HG03103 (cell line): ENCODE data around the gene TXNL4B.
"Not testable (repeated sequence)": the region's sequence is repeated elsewhere in the genome, so short reads cannot be mapped to it uniquely, and the experiment has no call there.

ENCODE experiments used
- ATAC-seq: cut with Tn5 transposase; IDR thresholded peaks from one replicate; pipeline ENCODE4 v1.9.1; 2021; ENCODE audit warnings: low read depth; ENCODE audit not compliant: unreplicated experiment

TXNL4B gene

DNA sequence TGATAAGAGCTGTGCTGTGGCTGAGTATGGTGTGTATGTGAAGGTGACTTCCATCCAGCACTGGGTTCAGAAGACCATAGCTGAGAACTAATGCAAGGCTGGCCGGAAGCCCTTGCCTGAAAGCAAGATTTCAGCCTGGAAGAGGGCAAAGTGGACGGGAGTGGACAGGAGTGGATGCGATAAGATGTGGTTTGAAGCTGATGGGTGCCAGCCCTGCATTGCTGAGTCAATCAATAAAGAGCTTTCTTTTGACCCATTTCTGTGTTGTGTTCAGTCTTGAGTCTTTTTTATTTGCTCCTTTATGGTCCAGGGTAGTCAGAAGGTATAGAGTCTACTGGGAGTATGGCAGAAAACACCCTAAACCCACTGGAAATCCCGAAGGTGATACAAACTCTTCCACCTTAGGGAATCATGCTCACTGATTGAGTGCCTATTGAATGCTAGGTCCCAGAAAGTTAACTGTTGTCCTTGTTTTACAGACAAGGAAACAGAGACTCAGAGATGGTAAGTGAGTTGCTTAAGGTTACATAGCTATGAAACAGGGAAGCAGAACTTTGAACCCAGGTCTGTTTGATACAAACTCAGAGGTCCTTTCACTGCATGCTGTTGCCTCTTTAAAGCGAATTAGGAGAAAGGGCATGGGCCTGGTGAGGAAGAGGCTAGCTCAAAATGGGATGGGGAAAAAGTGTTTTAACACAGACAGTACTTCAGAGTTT, 16.3 kb downstream of the TXNL4B start:
- ATAC-seq = not testable (repeated sequence)

- ATAC-seq = not testable (repeated sequence)
Measured at GRCh38 chr16:72075067-72075466, 18.4 kb downstream of the TXNL4B start.

DNA sequence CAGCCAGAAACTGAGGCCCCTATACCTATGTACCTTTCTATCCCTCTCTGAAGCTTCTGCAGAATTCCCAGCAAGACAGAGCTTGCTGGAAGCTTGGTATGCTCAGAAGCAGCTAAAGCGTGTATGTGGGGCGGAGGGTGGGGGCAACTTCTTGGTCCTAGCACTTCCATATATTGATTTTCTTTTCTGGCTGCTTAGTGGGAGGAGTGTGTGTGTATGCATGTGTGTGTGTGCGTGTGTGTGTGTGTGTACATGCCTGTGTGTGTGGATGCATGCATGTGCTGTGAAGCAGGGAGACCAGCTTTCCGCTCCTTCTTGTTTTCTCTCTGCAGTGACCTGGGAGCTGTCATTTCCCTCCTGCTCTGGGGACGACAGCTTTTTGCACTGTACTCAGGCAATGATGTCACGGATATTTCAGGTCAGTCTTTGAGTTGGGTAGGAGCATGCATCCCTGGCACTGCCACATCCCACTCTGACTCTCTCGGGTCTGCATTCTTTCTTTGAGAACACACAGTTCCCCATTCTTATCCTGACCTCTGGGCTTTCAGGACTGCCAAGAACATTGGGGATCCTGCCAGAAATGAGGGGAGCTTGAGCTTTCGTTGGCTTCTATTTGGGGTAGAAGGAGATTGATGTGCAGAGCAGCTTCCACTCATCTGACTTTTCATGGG, 19.7 kb downstream of the TXNL4B start:
- ATAC-seq = no peak

DNA sequence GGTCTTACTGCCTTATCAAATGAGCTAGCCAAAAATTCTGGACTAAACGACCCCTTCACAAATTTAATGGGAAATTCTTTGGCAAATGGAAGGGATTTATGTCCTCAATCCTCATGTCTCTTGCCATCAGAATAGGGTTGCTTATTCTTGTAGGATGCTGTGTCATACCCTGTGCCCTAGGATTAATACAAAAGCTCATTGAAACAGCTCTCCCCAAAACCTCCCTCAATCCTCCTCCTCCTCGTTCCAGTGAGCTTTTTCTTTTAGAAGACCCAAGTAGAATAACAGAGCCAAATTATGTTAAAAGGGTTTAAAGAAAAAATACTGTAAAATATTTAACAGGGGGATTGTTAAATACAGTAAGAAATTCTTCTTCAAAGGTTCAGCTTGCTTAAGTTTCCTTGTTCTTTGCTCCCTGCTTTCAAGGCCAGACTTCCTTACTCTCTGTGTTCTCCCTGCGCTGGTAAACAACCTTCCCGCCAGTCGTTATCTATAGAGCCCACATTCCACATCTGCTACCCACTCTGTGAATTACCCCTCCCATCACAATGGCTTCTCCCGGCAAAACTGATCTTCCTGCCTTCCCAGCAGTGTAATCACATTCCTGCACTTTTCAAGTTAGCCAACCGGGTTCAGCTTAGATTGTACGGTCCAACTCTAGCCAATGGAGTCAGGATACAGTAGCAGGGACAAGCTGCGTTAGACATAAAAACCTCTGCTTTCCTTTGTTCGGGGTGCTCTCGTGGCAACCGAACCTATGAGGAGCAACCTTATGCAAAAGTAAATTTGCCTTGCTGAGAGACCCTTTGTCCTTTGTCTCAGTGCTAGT, 20.7 kb downstream of the TXNL4B start:
- no peak for ATAC-seq

GRCh38 chr16:72068930-72069329, 24.5 kb downstream of the TXNL4B start:
- ATAC-seq = no peak

GRCh38 chr16:72066747-72067146, 26.7 kb downstream of the TXNL4B start:
- ATAC-seq = no peak

DNA sequence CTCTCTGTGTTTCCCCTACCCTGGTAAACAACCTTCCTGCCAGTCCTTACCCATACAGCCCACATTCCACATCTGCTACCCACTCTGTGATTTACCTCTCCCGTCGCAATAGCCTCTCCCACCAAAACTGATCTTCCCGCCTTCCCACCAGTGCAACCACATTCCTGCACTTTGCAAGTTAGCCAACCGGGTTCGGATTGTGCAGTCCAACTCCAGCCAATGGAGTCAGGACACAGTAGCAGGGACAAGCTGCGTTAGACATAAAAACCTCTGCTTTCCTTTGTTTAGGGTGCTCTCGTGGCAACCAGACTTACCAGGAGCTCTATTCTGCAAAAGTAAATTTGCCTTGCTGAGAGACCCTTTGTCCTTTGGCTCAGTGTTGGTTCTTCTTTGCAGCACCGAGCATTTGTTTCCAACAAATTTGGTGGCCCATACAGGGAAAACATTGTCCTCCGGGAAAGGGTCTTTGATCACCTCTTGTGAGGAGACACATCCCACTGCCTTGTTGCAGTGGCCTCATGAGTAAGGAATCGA, 29.0 kb downstream of the TXNL4B start:
- no peak for ATAC-seq

- ATAC-seq = no peak
Measured at GRCh38 chr16:72061564-72061963, 31.9 kb downstream of the TXNL4B start.

DNA sequence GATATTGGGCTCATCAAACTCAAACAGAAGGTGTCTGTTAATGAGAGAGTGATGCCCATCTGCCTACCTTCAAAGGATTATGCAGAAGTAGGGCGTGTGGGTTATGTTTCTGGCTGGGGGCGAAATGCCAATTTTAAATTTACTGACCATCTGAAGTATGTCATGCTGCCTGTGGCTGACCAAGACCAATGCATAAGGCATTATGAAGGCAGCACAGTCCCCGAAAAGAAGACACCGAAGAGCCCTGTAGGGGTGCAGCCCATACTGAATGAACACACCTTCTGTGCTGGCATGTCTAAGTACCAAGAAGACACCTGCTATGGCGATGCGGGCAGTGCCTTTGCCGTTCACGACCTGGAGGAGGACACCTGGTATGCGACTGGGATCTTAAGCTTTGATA, 33.0 kb downstream of the TXNL4B start:
- no peak for ATAC-seq

DNA sequence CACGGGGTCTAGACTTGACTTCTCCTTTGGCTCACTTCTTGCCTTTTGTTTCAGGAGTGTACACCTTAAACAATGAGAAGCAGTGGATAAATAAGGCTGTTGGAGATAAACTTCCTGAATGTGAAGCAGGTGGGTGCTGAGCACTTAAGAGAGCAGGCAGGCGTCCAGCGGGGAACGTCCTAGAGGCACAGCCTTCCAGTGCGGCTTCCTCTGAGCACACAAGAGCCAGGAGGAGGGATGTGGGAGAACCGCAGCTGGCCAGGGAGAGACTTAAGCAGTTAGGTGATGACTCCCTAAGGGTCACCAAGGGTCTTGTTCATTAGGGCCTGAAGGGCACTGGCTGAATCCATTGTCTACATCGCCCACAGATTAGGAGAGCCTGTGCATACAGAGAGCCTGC, 34.4 kb downstream of the TXNL4B start:
- not testable (repeated sequence) for ATAC-seq

DNA sequence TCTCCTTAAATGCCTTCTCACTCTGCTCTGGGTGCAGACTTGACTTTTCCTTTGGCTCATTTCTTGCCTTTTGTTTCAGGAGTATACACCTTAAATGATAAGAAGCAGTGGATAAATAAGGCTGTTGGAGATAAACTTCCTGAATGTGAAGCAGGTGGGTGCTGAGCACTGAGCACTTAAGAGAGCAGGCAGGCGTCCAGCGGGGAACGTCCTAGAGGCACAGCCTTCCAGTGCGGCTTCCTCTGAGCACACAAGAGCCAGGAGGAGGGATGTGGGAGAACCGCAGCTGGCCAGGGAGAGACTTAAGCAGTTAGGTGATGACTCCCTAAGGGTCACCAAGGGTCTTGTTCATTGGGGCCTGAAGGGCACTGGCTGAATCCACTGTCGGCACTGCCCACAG, 36.1 kb downstream of the TXNL4B start:
- not testable (repeated sequence) for ATAC-seq

- no peak for ATAC-seq
Measured at GRCh38 chr16:72055911-72056310, 37.5 kb downstream of the TXNL4B start.

DNA sequence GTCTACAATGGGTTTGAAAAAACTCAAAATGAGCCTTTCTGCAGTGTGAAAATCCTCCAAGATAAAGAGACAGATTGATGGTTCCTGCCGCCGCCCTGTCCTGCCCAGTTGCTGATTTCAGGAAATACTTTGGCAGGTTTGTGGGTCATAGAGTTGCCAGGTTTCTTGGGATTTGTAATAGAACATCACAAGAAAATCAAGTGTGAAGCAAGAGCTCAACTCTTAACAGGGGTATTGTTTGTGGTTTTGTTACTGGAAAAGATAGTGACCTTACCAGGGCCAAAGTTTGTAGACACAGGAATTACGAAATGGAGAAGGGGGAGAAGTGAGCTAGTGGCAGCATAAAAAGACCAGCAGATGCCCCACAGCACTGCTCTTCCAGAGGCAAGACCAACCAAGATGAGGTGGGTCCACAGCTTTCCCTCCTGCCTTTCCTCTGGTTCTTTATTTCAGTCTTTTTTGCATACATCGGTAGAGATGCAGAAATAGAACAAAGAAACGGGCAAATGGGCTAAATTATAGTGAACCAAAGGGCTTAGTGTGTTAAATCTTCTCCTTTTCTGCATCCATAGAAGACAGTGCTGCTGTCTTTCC, 39.1 kb downstream of the TXNL4B start, which contains the start of gene HP:
Gene HP, plus strand, starts transcription at position 252 of the 594 bp plus-strand sequence. Its CDS starts 148 bp downstream, at position 400.
- not testable (repeated sequence) for ATAC-seq

- no peak for ATAC-seq
Measured at GRCh38 chr16:72051818-72052217, 41.6 kb downstream of the TXNL4B start.

GRCh38 chr16:72050769-72051464, 42.5 kb downstream of the TXNL4B start:
- no peak for ATAC-seq

GRCh38 chr16:72049110-72049509, 44.3 kb downstream of the TXNL4B start:
- ATAC-seq = no peak

- ATAC-seq = no peak
Measured at GRCh38 chr16:72044825-72045359, 48.5 kb downstream of the TXNL4B start.

- no peak for ATAC-seq
Measured at GRCh38 chr16:72044296-72044695, 49.1 kb downstream of the TXNL4B start.

- ATAC-seq = no peak
Measured at GRCh38 chr16:72043539-72043938, 49.9 kb downstream of the TXNL4B start.

DNA sequence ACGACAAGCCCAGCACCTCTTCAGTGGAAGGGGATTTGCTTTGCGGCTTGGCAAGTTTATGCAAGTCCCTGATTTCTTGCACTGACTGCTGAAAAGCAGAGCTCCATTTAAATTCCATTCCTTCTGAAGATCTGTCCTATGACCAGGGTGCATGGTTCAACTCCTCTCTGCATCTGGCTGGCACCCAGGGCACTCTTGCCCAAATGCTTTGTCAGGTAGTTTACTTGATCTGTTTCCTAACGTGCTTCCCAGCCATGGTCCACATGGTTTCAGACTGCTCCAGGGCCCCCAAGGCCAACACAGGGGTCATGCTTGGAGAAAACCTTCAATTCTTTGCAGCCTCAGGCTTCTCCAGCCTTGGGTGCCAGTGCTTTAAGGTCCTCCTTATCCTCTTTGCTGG, 50.4 kb downstream of the TXNL4B start:
- no peak for ATAC-seq
